ENCODE data around the gene ID2.

The ID2 gene

DNA sequence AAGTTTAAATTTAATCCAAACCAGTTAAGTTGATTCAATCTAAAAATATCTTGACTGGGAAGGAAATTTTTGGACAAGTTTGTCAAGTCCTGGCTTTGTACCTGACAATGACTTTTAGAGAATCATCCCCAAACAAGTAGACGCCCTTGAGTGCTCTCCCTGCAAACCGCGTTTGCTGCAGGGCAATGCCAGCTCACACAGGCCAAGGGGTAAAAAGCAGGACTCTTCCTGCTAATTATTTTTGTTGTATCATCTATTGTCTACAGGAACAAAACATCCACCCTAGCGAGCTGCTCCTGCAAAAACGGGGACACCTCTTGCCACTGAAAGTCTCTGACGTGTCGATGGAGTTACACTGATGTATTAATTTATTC is 10.9 kb downstream of the ID2 start:
- Histone ChIP-seq H3K27me3 (ENCODE audit: insufficient read depth, low read length, poor library complexity, severe bottlenecking) (no peaks in the 10 kb centered on the region), H4K20me1 (ENCODE audit: insufficient read depth, low read length, poor library complexity, severe bottlenecking) (no peaks in the 10 kb centered on the region), H3K4me3 (ENCODE audit: low read length, poor library complexity, severe bottlenecking) (no peak overlapping the region), H3K36me3 (ENCODE audit: insufficient read depth, low read length) (no peaks in the 10 kb centered on the region), H3K9me2 (replicated peaks; ENCODE audit: low read depth, low read length) (no peaks in the 10 kb centered on the region), H3K79me2 (ENCODE audit: insufficient read depth, low read length) (no peaks in the 10 kb centered on the region), H3K4me1 (ENCODE audit: insufficient read depth, low read length, poor library complexity, severe bottlenecking) (no peaks in the 10 kb centered on the region), H3F3A (ENCODE audit: low read depth) (no peaks in the 10 kb centered on the region), H3K9ac (ENCODE audit: low read depth, low read length, poor library complexity, severe bottlenecking) (no peak overlapping the region), H3K4me2 (ENCODE audit: low read depth, low read length, poor library complexity, severe bottlenecking) (no peak overlapping the region), H2AFZ (ENCODE audit: low read length) (no peak overlapping the region), H3K9me3 (ENCODE audit: insufficient read depth, low read depth, low read length) (no peaks in the 10 kb centered on the region)
- TF ChIP-seq EZH2phosphoT487 (IDR thresholded peaks at IDR 0.05; ENCODE audit: borderline replicate concordance), result no peak
- TF ChIP-seq, protein P1, sequence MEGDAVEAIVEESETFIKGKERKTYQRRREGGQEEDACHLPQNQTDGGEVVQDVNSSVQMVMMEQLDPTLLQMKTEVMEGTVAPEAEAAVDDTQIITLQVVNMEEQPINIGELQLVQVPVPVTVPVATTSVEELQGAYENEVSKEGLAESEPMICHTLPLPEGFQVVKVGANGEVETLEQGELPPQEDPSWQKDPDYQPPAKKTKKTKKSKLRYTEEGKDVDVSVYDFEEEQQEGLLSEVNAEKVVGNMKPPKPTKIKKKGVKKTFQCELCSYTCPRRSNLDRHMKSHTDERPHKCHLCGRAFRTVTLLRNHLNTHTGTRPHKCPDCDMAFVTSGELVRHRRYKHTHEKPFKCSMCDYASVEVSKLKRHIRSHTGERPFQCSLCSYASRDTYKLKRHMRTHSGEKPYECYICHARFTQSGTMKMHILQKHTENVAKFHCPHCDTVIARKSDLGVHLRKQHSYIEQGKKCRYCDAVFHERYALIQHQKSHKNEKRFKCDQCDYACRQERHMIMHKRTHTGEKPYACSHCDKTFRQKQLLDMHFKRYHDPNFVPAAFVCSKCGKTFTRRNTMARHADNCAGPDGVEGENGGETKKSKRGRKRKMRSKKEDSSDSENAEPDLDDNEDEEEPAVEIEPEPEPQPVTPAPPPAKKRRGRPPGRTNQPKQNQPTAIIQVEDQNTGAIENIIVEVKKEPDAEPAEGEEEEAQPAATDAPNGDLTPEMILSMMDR (conservative IDR thresholded peaks at IDR 0.05; ENCODE audit: low read length), result no peak

- Histone ChIP-seq H3K9me3 (ENCODE audit: insufficient read depth, low read depth, low read length) (no peaks in the 10 kb centered on the region), H3K4me3 (ENCODE audit: low read length, poor library complexity, severe bottlenecking) (no peak overlapping the region), H3K79me2 (ENCODE audit: insufficient read depth, low read length) (no peaks in the 10 kb centered on the region), H2AFZ (ENCODE audit: low read length) (no peak overlapping the region), H4K20me1 (ENCODE audit: insufficient read depth, low read length, poor library complexity, severe bottlenecking) (no peaks in the 10 kb centered on the region), H3K4me1 (ENCODE audit: insufficient read depth, low read length, poor library complexity, severe bottlenecking) (no peaks in the 10 kb centered on the region), H3K4me2 (ENCODE audit: low read depth, low read length, poor library complexity, severe bottlenecking) (no peak overlapping the region), H3K9ac (ENCODE audit: low read depth, low read length, poor library complexity, severe bottlenecking) (no peak overlapping the region), H3F3A (ENCODE audit: low read depth) (no peaks in the 10 kb centered on the region), H3K36me3 (ENCODE audit: insufficient read depth, low read length) (no peaks in the 10 kb centered on the region), H3K27me3 (ENCODE audit: insufficient read depth, low read length, poor library complexity, severe bottlenecking) (no peaks in the 10 kb centered on the region), H3K9me2 (replicated peaks; ENCODE audit: low read depth, low read length) (no peaks in the 10 kb centered on the region)
- TF ChIP-seq, protein P1 (conservative IDR thresholded peaks at IDR 0.05; ENCODE audit: low read length), result peak; percentile 56
- TF ChIP-seq EZH2phosphoT487 (IDR thresholded peaks at IDR 0.05; ENCODE audit: borderline replicate concordance), result no peak
Observed at GRCh38 chr2:8693157-8693821, 11.4 kb downstream of the ID2 start.

- H3K27me3 ChIP-seq (ENCODE audit: insufficient read depth, low read length, poor library complexity, severe bottlenecking), result no peaks in the 10 kb centered on the region
- H3K4me2 ChIP-seq (ENCODE audit: low read depth, low read length, poor library complexity, severe bottlenecking), result no peak overlapping the region
- no peak for TF ChIP-seq EZH2phosphoT487 (IDR thresholded peaks at IDR 0.05; ENCODE audit: borderline replicate concordance)
- TF ChIP-seq, protein P1 (conservative IDR thresholded peaks at IDR 0.05; ENCODE audit: low read length), result no peak
- no peaks in the 10 kb centered on the region for H4K20me1 ChIP-seq (ENCODE audit: insufficient read depth, low read length, poor library complexity, severe bottlenecking)
- no peaks in the 10 kb centered on the region for H3K9me3 ChIP-seq (ENCODE audit: insufficient read depth, low read depth, low read length)
- H2AFZ ChIP-seq (ENCODE audit: low read length), result no peak overlapping the region
- no peak overlapping the region for H3K4me3 ChIP-seq (ENCODE audit: low read length, poor library complexity, severe bottlenecking)
- no peaks in the 10 kb centered on the region for H3K36me3 ChIP-seq (ENCODE audit: insufficient read depth, low read length)
- no peaks in the 10 kb centered on the region for H3F3A ChIP-seq (ENCODE audit: low read depth)
- H3K4me1 ChIP-seq (ENCODE audit: insufficient read depth, low read length, poor library complexity, severe bottlenecking), result no peaks in the 10 kb centered on the region
- no peaks in the 10 kb centered on the region for H3K9me2 ChIP-seq (replicated peaks; ENCODE audit: low read depth, low read length)
- H3K9ac ChIP-seq (ENCODE audit: low read depth, low read length, poor library complexity, severe bottlenecking), result no peak overlapping the region
- H3K79me2 ChIP-seq (ENCODE audit: insufficient read depth, low read length), result no peaks in the 10 kb centered on the region
Observed at GRCh38 chr2:8694737-8695136, 12.9 kb downstream of the ID2 start.

Measured in Loucy (cell line).